Upper lobe of right lung (tissue), 1 donor: ENCODE data around the gene CCDC47. TPM values are rescaled to one million over a fixed set of nuclear protein-coding genes. Genes with fewer than 3 reads are reported as not detected.

ENCODE experiments used
- ATAC-seq: fragments of 200-7000 bp; cut with Tn5 transposase; one replicate; pipeline ENCODE4 v1.9.1; 2020; ENCODE audit warnings: mild to moderate bottlenecking, moderate library complexity
- DNase-seq: peaks from one replicate; pipeline ENCODE4 v3.0.0-alpha.2; 2020
- H3K27ac ChIP-seq: fragments of 200-600 bp; one replicate; pipeline ENCODE4 v1.8.0; 2022
- H3K27me3 ChIP-seq: fragments of 200-600 bp; one replicate; pipeline ENCODE4 v1.8.0; 2022; ENCODE audit warnings: mild to moderate bottlenecking
- H3K36me3 ChIP-seq: fragments of 200-600 bp; one replicate; pipeline ENCODE4 v1.8.0; 2022
- H3K4me1 ChIP-seq: fragments of 200-600 bp; one replicate; pipeline ENCODE4 v1.8.0; 2022
- H3K4me3 ChIP-seq: fragments of 200-600 bp; one replicate; pipeline ENCODE4 v1.8.0; 2022; ENCODE audit warnings: mild to moderate bottlenecking
- H3K9me3 ChIP-seq: fragments of 200-600 bp; one replicate; pipeline ENCODE4 v1.8.0; 2022
- CTCF ChIP-seq: fragments of 200-600 bp; IDR thresholded peaks from one replicate; pipeline ENCODE4 v1.8.0; 2022; ENCODE audit warnings: antibody characterized with exemption
- intact Hi-C: fragments of 100-400 bp; cut with DNase I; formaldehyde crosslinking; loops from one replicate; pipeline ENCODE4 v1.11.0; 2022
- total RNA-seq: library from RNA; stranded (reverse); fragmentation: NEBNext Ultra II Directional; extraction: Animal tissue kit (Norgen Biotek cat#: 25700); gene quantifications from one replicate; pipeline ENCODE4 v1.2.1, GENCODE V29; 2021
- donor health status: DM: no; HTN: yes; CAD: no; lungs with severe emphysema.

CCDC47 gene
- total RNA-seq, 1 donor from 2014 or later: 91.4 TPM

GRCh38 chr17:63697341-63698286 lies 75.8 kb downstream of the CCDC47 start:
- Histone ChIP-seq H3K27me3 (no peaks in the 10 kb centered on the region), H3K36me3 (peaks cover 22% of the 10 kb centered on the region), H3K27ac (peak overlapping the region; percentile 82), H3K4me3 (peak overlapping the region; percentile 57), H3K9me3 (no peaks in the 10 kb centered on the region), H3K4me1 (peaks cover 28% of the 10 kb centered on the region)
- DNase-seq (peak; percentile 81), ATAC-seq (peak; percentile 65)
- intact Hi-C loops: no loop called here
- peak; percentile 59 for TF ChIP-seq CTCF

- no peak overlapping the region for H3K4me3 ChIP-seq
- intact Hi-C loops: no loop called here
- H3K27ac ChIP-seq: peak overlapping the region; percentile 25
- no peak for DNase-seq
- H3K9me3 ChIP-seq: no peaks in the 10 kb centered on the region
- peak; percentile 43 for TF ChIP-seq CTCF
- ATAC-seq: peak; percentile 1
- peaks cover 34% of the 10 kb centered on the region for H3K36me3 ChIP-seq
- H3K27me3 ChIP-seq: no peaks in the 10 kb centered on the region
- H3K4me1 ChIP-seq: peaks cover 23% of the 10 kb centered on the region
Measured at GRCh38 chr17:63696381-63696961, 76.9 kb downstream of the CCDC47 start.

- H3K27ac ChIP-seq: no peak overlapping the region
- H3K27me3 ChIP-seq: no peaks in the 10 kb centered on the region
- no peak for TF ChIP-seq CTCF
- intact Hi-C loops: no loop called here
- H3K4me3 ChIP-seq: no peak overlapping the region
- peaks cover 39% of the 10 kb centered on the region for H3K36me3 ChIP-seq
- peaks cover 17% of the 10 kb centered on the region for H3K4me1 ChIP-seq
- DNase-seq (no peak), ATAC-seq (no peak)
- no peaks in the 10 kb centered on the region for H3K9me3 ChIP-seq
Measured at GRCh38 chr17:63695889-63696288, 77.5 kb downstream of the CCDC47 start.

Other genes with a start within 250 kb of the CCDC47 start
- 79.9 TPM for gene DCAF7, start 223.1 kb downstream of the CCDC47 start, total RNA-seq
- gene TACO1, start 172.7 kb downstream of the CCDC47 start, total RNA-seq: 16.1 TPM
- gene MAP3K3, start 151.2 kb downstream of the CCDC47 start, total RNA-seq: 57.5 TPM
- 22.9 TPM for gene LIMD2, start 73.5 kb downstream of the CCDC47 start, total RNA-seq
- 30.2 TPM for gene STRADA, start 31.8 kb downstream of the CCDC47 start, total RNA-seq
- gene DDX42, start 573 bp upstream of the CCDC47 start, total RNA-seq: 93.8 TPM
- gene PSMC5, start 53.8 kb upstream of the CCDC47 start, total RNA-seq: 105 TPM
- gene FTSJ3, start 54.1 kb upstream of the CCDC47 start, total RNA-seq: 39.4 TPM
- 74.6 TPM for gene SMARCD2, start 69.1 kb upstream of the CCDC47 start, total RNA-seq
- gene CSH2, start 100.1 kb upstream of the CCDC47 start, total RNA-seq: not detected
- gene GH2, start 108.3 kb upstream of the CCDC47 start, total RNA-seq: not detected
- gene CSH1, start 123.0 kb upstream of the CCDC47 start, total RNA-seq: not detected
- not detected for gene CSHL1, start 137.7 kb upstream of the CCDC47 start, total RNA-seq
- gene GH1, start 145.2 kb upstream of the CCDC47 start, total RNA-seq: not detected
- gene CD79B, start 158.7 kb upstream of the CCDC47 start, total RNA-seq: 4.7 TPM
- not detected for gene SCN4A, start 199.3 kb upstream of the CCDC47 start, total RNA-seq
- 0.43 TPM for gene PRR29, start 224.8 kb upstream of the CCDC47 start, total RNA-seq
- 70.5 TPM for gene ICAM2, start 247.0 kb upstream of the CCDC47 start, total RNA-seq